ENCODE measurements around the gene TMEM8B.

Gene TMEM8B

DNA sequence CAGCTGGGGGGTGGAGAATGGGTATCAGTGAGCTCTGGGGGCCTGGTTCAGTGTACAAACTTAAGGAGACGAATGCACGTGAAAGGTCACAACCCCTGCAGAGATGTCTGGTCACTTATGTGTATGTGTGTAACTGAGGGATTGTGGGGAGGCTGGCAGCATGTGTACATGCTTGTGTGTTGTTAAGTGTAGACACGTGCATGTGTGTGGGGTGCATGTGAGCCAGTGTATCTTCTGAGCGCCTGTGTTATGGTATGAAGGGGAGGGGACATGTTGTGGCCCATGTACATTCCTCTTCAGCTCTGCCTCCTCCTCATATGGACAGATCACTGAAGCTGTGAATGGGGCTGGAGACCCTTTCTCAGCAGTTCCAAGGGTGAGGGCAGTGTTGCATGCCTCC lies 2.0 kb downstream of the TMEM8B start:
- peak overlapping the region; percentile 100 for H3K4me3 ChIP-seq
- TF ChIP-seq, protein P1, sequence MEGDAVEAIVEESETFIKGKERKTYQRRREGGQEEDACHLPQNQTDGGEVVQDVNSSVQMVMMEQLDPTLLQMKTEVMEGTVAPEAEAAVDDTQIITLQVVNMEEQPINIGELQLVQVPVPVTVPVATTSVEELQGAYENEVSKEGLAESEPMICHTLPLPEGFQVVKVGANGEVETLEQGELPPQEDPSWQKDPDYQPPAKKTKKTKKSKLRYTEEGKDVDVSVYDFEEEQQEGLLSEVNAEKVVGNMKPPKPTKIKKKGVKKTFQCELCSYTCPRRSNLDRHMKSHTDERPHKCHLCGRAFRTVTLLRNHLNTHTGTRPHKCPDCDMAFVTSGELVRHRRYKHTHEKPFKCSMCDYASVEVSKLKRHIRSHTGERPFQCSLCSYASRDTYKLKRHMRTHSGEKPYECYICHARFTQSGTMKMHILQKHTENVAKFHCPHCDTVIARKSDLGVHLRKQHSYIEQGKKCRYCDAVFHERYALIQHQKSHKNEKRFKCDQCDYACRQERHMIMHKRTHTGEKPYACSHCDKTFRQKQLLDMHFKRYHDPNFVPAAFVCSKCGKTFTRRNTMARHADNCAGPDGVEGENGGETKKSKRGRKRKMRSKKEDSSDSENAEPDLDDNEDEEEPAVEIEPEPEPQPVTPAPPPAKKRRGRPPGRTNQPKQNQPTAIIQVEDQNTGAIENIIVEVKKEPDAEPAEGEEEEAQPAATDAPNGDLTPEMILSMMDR (IDR thresholded peaks at IDR 0.05) = no peak
- peak overlapping the region in 1 of 2 donors; percentile 100 for H3K27ac ChIP-seq
- DNase-seq (ENCODE audit: low spot score) = no peak

DNA sequence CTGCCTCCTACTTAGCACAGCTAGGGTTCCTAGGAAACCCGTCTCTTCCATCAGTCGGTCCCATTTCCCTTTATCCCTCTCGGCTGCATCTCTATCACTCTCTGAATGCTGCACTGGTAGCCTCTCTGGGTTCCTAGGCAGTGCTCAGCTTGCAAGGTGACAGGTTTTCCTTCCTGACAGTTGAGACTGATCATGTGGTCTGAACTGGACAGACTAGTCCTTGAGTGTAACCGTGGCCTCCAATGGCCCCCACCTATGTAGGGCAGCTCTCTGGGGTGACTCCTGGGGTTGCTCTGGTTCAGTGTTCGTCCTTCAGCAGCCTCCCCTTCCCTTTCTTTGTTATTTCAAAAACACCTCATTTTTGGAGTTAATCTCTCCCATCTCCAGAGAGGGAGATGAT lies 3.8 kb downstream of the TMEM8B start:
- TF ChIP-seq, protein P1 (IDR thresholded peaks at IDR 0.05) = no peak
- no peak overlapping the region for H3K27ac ChIP-seq
- no peak overlapping the region for H3K4me3 ChIP-seq
- no peak for DNase-seq (ENCODE audit: low spot score)

DNA sequence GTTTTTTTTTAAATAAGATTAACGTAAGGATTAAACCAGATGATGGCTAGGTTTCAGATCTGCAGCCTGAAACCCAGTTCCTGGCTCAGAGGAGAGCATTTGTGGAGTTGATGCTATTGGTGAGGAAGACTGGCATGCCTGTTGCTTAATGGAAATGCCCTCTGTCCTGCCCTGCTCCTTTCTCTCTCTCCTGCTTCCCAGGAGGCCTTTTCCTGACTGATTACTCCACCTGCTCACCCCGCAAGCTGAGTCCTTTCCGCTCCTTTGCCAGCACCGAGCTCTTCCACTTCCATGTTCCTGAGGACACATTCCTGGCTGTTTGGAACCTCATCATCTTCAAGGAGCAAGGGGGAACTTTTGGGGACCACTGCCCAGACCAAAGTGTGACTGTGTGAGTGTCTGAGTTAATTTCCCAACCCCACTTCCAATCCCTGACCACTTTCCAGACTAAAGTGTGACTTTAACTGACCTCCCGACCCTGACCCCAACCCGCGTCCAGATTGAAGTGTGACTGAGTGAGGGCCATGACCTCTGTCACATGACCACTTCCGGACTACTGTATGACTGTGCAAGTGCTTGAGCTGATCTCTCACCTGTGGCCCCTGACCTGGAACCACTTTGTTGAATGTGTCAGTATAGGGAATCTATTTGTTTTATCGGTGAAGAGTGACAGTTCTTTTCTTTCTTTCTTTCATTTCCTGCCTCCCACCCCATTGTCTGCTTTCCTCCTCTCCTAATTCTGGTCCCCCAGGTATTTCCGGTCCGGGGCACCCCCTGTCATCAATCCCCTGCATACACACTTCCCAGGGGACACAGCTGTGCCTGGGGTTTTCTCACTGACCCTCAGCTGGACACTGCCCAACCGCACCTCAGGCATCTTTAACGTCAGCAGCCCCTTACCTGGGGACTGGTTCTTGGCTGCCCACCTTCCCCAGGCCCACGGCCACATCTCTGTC lies 5.5 kb downstream of the TMEM8B start:
- TF ChIP-seq, protein P1 (IDR thresholded peaks at IDR 0.05) = no peak
- Histone ChIP-seq H3K4me3 (no peak overlapping the region), H3K27ac (no peak overlapping the region)
- DNase-seq (ENCODE audit: low spot score) = no peak

DNA sequence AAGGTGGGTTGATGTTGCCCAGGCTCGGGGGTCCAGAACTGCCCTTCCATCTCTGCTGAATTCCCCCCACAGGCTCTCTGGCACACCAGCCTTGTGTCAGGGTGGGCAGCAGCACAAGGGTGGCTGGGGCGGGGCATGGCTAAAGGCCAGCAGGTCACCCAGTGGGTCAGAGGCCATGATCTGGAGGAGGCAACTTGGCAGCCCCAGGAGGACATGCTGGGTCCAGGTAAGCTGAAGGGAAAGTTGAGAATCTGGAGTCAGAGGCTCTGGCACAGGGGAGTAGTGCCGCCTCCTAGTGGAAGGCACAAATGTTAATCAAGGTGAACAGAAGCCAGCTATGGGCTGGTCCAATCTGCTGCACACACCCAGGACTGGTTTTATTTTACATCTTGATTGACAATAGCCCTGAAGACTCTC lies 6.2 kb downstream of the TMEM8B start:
- DNase-seq (ENCODE audit: low spot score) = no peak
- no peak overlapping the region for H3K27ac ChIP-seq
- H3K4me3 ChIP-seq = no peak overlapping the region
- TF ChIP-seq, protein P1 (IDR thresholded peaks at IDR 0.05) = no peak

DNA sequence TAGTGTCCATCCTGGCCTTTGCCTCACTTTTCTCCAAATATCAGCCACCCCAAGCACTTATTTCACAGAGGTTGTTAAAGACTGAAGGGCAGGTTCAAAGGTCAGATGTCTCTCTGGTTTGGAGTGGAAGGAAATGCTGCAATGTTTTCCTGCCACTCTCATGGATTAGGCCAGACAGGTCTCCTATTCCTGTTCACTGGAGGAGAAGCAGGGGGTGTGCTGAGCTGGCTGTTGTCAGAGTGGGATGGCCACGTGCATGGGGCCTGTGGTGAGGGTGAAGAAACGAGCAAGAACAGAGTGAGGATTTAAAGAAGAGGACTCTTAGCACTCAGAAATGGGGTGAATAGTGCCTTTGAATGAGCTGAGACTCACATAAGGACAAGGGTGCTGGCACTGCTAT lies 6.7 kb downstream of the TMEM8B start:
- H3K4me3 ChIP-seq = no peak overlapping the region
- no peak overlapping the region for H3K27ac ChIP-seq
- TF ChIP-seq, protein P1 (IDR thresholded peaks at IDR 0.05) = no peak
- DNase-seq (ENCODE audit: low spot score) = no peak

DNA sequence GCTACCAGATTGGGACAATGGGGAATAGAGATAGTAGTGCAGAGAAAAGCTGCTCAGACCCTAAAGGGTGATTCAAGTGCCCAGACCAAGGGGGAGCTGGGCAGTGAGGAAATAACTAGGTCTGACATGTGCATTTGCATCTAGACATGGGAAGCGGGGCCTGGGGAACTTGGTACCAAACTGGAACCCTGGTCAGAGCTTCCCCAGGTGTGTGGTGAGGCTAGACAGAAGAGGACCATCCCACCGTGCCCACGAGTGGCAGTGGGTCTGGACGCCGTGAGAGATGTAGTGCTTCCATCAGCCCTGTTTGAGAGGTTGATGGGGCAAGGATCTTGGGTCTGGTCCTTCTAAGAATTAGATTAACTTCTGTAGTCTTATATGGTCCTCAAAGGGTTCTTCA lies 7.6 kb downstream of the TMEM8B start:
- TF ChIP-seq, protein P1 (IDR thresholded peaks at IDR 0.05) = no peak
- no peak for DNase-seq (ENCODE audit: low spot score)
- Histone ChIP-seq H3K4me3 (no peak overlapping the region), H3K27ac (no peak overlapping the region)

DNA sequence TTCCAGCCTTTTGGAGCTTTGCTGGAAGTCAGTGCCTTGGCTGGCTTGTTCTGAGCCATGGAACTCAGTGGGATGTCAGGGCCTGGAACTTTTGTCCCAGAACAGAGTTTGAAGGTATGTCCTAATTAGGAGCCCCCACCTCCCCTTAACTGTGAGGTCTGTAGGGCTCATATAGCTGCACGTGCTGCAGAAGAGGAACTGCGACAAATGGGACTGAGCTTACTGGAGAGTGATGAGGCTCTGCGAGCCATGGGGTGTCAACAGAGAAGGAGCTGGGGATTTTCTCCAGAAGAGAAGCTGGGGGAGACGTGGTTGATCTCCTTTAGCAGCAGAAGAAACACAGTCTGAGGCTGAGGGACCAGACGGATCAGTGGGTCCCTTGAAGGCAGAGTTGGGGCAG lies 10.9 kb downstream of the TMEM8B start:
- DNase-seq (ENCODE audit: low spot score) = no peak
- TF ChIP-seq, protein P1 (IDR thresholded peaks at IDR 0.05) = no peak
- H3K27ac ChIP-seq = no peak overlapping the region
- no peak overlapping the region for H3K4me3 ChIP-seq
